GM19193 (cell line): ENCODE results near the gene KIF13A.

ENCODE experiments used
- POLR2A ChIP-seq: IDR thresholded peaks from 4 replicates; pipeline ENCODE4 v1.6.1; 2011; ENCODE audit not compliant: insufficient read depth, insufficient read length; ENCODE audit errors: extremely low read depth

Gene KIF13A

DNA sequence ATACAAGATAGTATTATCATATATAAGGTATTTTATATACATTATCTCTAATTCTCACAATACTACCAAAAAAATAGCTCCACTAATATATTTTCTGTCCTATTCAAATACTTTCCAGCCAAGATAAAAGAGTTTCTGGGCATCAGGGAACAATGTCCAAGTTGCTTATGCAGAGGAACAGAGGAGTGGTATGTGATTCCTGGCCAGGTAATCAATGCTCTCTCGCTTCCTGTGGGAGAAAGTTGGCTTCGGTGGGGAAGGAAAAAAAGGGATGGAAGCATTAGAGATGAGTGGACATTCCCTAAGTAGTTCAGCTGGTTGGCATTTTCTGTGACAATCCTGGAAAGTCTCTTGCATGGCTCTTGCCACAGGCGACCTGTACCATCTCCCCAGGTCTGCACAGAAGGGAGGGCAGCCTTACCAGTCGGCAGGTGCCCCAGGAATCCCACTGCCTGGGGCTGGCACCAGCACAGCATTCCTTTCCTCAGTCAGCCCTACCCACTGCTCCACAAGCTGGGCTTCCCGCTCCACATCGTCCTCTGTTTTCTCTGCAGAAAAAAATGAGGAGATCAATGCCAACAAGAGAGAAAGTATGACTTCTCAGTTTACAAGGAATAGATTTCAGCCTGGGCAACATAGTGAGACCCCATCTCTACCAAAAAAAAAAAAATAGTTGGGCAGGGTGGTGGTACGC, 202.2 kb downstream of the KIF13A start:
- TF ChIP-seq POLR2A, result no peak

DNA sequence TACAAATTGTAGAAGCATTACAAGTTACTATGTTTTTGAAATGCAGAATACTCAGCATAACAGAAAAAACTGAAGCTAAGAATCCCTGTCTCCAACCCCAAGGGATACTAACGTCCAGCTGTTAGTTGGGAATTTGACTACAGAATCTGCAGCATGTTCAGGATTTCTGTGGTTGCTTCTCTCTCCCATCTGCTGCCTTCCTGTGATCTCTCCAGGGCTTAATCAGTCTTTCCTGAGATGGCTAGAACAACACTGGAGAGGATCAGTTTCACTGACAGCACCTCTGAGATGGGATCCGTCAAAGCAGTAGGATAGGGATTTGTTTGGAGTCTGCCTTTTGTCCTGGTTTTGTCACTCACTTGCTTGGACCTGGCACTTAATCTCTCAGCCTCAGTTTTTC, 207.4 kb downstream of the KIF13A start:
- TF ChIP-seq POLR2A, result no peak

DNA sequence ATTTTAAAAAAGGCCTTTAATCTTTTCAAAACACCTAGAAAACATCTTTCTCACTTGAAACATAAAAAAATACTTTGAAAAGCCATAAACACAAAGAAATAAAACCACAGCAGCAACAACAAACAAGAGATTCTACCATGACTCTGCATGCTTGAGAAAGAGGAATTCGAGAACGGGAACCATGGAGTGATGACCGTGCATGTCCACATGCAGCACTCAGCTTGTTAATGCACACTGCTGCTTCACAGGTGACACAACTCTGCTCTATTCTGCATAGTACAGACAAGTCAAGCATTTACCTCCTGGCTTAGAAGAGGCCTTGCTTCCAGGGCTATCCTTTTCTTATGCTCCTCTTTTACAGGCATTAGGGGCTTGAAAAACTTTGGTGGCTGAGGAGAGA, 215.8 kb downstream of the KIF13A start:
- no peak for TF ChIP-seq POLR2A

DNA sequence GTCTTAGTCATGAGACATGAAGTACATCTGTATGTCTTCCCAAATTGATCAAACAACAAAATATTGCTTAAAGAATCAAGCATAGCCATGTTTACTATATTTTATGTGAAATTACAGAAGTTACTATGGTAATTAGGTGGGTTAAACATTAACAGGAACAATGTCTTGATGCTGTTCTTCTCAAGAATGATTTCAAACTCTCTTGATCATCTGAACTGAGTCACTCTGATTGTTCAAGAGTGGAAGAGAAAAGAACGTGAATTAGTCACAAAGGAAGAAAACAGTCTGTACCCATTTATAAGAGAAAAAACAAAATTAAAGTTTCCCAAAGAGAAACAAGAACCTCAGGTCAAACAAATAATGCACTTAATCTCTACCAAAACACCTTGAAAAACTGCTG, 218.6 kb downstream of the KIF13A start:
- TF ChIP-seq POLR2A, result no peak

DNA sequence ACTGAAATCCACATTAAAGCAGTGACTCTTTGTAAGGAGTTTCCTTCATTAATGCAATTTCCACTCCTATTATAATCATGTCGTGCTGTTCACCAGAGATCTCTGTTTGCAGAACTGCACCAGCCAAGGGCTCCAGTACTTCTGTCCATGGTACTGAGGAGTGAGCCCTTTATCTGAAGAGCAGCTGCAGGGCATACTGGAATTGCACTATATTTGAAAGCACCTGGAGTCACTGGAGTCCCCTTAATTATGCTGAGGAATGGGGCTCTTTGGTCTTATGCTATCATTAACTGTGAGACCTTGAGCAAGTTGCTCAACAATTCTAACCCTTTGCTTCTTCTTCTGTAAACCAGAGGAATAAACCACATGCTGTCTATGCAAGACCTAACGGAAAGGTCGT, 219.0 kb downstream of the KIF13A start:
- TF ChIP-seq POLR2A, result no peak

DNA sequence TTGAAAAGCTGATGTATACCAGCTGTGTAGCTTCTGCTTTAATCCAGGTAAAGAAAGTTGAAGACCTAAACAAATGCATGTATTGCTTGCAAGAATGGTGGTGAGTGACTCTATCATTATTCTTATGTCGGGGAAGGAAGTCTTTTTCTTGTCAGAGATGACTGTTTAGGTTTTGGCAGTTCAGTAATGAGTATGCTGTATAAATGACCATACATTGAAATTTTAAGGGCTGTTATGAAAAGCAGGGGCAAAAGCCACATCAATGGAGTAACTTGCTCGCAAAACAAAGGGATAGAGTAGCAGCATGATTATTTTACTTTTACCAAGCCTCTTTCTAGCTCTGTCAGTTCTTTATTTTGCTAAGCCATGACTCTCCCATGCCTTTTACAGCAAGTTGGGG, 224.8 kb downstream of the KIF13A start:
- TF ChIP-seq POLR2A, result no peak

DNA sequence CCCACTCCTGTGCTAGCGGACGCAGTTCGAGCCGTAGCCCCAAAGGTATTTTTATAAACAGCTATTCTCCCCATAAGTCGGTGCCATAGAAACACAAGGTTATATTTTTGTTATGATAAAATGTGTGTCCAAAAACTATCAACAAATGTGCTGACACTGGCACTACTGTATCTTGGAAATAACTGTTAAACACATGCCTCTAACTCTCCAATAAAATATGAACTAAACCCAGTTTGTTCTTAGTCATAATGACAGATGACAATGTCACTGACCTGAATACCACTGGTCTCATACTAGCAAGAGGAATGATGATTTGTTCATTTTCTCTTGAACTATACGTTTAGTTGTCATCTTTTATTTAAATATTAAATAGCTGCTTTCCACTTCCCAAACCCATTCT, 229.3 kb downstream of the KIF13A start:
- TF ChIP-seq POLR2A, result no peak

DNA sequence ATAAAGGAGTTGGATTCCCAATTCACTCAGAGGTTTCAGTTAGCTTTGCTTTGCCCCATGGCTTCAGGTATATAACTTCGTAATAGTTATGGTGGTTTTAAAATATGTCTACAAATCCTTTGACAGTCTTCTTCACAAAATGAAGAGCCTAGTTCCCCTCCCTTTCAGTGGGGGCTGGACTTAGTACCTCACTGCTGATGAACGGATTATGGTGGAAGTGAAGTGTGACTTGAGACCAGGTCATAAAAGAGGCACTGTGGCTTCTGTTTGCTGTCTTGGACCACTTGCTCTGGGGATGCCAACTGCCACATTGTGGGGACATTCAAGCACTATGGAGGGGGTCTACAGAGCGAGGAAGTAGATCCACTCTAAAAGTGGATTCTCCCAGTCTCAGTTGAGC, 233.2 kb downstream of the KIF13A start:
- no peak for TF ChIP-seq POLR2A

DNA sequence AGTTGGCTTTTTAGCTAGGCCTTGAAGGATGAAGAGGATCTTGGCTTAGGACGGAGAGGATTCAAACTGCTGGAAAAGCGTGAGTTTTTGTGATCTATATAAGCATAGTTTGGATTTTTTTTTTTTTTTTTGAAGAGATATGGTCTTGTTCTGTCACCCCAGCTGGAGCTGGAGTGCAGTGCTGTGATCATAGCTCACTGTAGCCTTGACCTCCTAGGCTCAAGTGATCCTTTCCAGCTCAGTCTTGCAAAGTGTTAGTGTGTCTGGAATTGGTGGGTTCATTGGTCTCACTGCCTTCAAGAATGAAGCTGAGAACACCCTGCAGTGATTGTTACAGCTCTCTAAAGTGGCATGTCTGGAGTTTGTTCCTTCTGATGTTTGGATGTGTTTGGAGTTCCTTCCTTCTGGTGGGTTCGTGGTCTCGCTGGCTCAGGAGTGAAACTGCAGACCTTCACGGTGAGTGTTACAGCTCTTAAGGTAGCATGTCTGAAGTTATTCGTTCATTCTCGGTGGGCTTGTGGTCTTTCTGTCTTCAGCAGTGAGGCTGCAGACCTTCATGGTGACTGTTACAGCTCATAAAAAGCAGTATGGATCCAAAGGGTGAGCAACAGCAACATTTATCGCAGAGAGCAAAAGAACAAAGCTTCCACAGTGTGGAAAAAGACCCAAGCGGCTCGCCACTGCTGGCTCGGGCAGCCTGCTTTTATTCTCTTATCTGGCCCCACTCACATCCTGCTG, 243.2 kb downstream of the KIF13A start:
- no peak for TF ChIP-seq POLR2A

DNA sequence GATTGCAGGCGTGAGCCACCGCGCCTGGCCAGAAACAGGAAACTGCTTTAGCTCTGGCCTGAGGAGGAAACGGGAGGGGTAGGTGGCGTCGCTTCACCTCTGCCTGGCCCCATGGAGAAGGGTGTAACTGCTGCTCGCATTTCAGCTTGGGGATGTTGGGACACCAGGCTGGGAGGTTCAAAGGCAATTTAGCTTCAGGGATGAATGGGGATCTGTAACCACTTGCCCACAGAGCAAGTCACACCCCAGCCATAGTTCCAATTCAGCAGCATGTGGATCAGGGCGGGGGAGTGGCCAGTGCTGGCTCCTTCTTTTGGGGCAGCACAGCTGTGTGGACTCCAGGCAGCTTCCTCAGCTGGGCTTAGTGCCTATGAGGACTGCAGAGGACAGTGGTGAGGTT, 245.9 kb downstream of the KIF13A start:
- TF ChIP-seq POLR2A, result no peak

DNA sequence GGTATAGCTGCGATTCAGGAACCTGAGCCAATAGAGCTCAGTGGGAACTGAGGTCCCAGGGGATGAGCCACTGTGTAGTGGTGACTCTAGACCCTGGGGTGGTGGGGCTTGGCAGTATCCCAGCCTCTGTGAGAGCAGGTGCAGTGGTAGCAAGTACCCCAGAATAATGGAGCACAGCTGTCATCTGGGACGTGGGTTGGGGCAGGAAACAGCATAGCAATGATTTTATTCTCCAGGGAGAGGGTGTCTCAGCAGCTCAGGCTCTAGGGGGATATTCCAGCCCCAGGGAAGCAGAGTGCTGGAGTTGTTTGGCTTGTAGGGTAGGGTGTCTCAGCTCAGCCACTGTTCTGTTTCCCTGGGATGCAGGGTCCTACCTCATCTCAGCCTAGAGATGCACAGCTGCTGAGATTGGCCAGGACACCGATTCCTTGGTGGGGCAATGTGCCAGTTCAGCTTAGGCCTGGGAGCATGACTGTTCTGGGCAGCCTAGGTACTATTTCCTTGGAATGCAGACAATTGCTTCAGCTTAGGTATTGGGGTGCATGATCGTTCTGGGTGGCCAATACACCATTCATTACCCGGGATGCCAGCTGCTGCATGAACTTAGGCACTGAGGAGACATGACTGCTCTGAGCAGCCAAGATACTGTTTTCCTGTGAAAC, 246.7 kb downstream of the KIF13A start:
- no peak for TF ChIP-seq POLR2A

DNA sequence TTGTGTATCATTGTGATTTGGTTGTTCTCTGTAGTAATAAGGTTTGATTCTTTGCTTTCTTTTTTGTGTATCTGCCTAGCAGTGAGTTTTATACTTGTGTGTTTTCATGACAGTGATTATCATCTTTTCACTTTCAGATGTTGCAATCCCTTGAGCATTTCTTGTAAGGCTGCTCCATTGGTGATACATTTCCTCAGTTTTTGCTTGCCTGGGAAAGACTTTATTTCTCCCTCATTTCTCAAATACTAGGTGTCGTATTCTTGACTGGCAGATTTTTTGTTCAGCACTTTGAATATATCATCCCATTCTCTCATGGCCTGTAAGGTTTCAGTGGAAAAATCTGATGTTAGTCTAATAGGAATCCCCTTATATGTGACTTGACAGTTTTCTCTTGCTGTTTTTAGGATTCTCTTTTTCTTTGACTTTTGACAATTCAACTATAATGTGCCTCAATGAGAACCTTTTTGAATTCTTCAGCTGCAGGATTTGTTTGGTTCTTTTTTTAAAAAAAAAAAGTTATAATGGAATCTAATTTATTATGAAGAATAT, 249.7 kb downstream of the KIF13A start:
- TF ChIP-seq POLR2A, result no peak

DNA sequence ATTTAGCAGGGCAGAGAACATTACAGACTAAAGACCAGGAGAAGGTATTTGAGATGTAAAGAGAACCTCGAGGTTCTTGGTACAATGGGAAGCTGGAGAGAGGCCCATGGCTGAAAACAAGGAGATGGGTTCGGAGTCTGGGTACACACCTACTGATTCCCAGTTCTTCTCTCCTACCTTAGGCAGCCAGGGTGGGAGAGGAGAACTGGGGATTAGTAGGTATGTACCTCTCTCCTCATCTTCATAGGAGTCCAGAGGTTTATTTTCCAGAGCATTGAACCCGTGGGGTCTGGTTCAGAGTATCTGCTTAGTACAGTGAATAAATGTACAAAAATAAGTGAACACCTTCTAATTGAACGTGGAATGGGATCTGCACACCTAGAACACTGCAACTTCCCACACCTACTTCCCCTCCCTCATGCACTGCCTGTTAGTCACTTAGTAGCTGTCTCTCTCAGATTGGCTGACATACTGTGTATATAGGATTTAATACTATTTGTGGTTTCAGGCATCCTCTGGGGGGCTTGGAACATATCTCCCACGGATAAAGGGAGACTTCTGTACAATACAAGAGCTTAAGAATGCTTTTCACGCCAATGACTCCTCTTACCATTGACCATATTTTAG, 257.2 kb downstream of the KIF13A start:
- TF ChIP-seq POLR2A, result no peak

DNA sequence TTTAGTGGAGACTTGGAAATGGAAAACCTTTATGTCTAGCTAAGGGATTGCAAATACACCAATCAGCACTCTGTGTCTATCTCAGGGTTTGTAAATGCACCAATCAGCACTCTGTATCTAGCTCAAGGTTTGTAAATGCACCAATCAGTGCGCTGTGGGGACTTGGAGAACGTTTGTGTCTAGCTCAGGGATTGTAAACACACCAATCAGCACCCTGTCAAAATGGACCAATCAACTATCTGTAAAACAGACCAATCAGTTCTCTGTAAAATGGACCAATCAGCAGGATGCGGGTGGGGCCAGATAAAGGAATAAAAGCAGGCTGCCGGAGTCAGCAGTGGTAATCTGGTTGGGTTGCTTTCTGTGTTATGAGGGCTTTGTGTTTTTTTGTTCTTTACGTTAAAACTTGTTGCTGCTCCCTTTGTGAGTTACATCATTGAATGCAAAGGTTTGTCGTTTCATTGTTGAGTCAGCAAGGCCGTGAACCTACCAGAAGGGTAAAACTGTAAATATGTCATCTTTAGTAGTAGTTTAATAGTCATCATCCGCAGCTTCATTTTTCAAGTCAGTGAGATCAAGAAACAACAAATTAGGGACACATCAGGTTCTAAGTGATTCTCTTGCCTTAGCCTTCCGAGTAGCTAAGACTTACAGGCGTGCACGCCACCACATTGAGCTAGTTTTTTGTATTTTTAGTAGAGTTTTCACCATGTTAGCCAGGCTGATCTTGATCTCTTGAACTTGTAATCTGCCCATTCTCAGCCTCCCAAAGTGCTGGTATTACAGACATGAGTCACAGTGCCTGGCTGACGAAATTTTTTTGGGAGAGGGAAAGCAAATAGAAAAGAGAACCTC, 258.0 kb downstream of the KIF13A start:
- TF ChIP-seq POLR2A, result no peak
